K562 (cell line): ENCODE data around the gene HEY2. TPM values are rescaled to one million over a fixed set of nuclear protein-coding genes. Genes with fewer than 3 reads are reported as not detected.

Experiments used
- CEBPG ChIP-seq, 3 experiments: fragments of 200-800 bp in 1 of 3; sonication (Bioruptor generic) in 1 of 3; sonication (generic) in 1 of 3; formaldehyde crosslinking in 1 of 3; IDR thresholded peaks in 2 of 3; conservative IDR thresholded peaks in 1 of 3; 2 replicates each; pipeline versions ENCODE4 v1.6.1 to v1.8.0; 2016 to 2022; ENCODE audit warnings: missing compliant biosample characterization in 2 of 3, missing genetic modification characterization in 2 of 3, mild to moderate bottlenecking in 1 of 3, missing genetic modification reagents in 1 of 3
- CTBP1 ChIP-seq: fragments of 450-650 bp; IDR thresholded peaks from 2 replicates; pipeline ENCODE4 v1.6.1; 2016; ENCODE audit warnings: borderline replicate concordance
- CTCF ChIP-seq, 3 experiments: IDR thresholded peaks in 2 of 3; conservative IDR thresholded peaks in 1 of 3; 2 replicates each; pipeline ENCODE4 v1.5.1; 2011 to 2012; ENCODE audit warnings: low read length in 3 of 3, mild to moderate bottlenecking in 3 of 3, control low read depth in 2 of 3, improper control_type of control experiment in 1 of 3, inconsistent platforms in 1 of 3, low read depth in 1 of 3, mixed read lengths in 1 of 3, moderate library complexity in 1 of 3; ENCODE audit not compliant: insufficient read depth in 2 of 3
- CTCFL ChIP-seq: IDR thresholded peaks from 2 replicates; pipeline ENCODE4 v1.6.1; 2011; ENCODE audit warnings: borderline replicate concordance, low read depth, mild to moderate bottlenecking, moderate library complexity, low read length; ENCODE audit not compliant: insufficient read depth, poor library complexity, severe bottlenecking
- HDAC2 ChIP-seq: fragments of 450-650 bp; IDR thresholded peaks from 2 replicates; pipeline ENCODE4 v1.6.1; 2016; ENCODE audit warnings: mild to moderate bottlenecking
- HINFP ChIP-seq: fragments of 450-650 bp; conservative IDR thresholded peaks from 2 replicates; pipeline ENCODE4 v1.6.1; 2016; ENCODE audit warnings: missing genetic modification characterization, low read depth, mild to moderate bottlenecking, control low read depth, missing compliant biosample characterization
- HNRNPL ChIP-seq: fragments of 200-400 bp; formaldehyde crosslinking; IDR thresholded peaks from 2 replicates; pipeline ENCODE4 v1.6.1; 2017; ENCODE audit warnings: low read depth, mild to moderate bottlenecking, low read length
- MAX ChIP-seq: sonication (generic); formaldehyde crosslinking; IDR thresholded peaks from 2 replicates; pipeline ENCODE4 v1.9.0; 2022; ENCODE audit warnings: mild to moderate bottlenecking, missing genetic modification reagents
- MYNN ChIP-seq, 2 experiments: sonication (generic); formaldehyde crosslinking in 1 of 2; IDR thresholded peaks; 2 replicates each; pipeline versions ENCODE4 v1.5.0 to v1.6.1; 2016 to 2020; ENCODE audit warnings: antibody characterized with exemption in 1 of 2, missing genetic modification reagents in 1 of 2
- NR2C2 ChIP-seq, 2 experiments: fragments of 200-800 bp in 1 of 2; sonication (Bioruptor generic) in 1 of 2; sonication (generic) in 1 of 2; formaldehyde crosslinking in 1 of 2; IDR thresholded peaks; 2 replicates each; pipeline versions ENCODE4 v1.6.1 to v1.8.0; 2016 to 2022; ENCODE audit warnings: mild to moderate bottlenecking in 1 of 2, missing compliant biosample characterization in 1 of 2, missing genetic modification characterization in 1 of 2, missing genetic modification reagents in 1 of 2
- NRF1 ChIP-seq, 2 experiments: fragments of 450-650 bp; IDR thresholded peaks in 1 of 2; conservative IDR thresholded peaks in 1 of 2; 2 replicates each; pipeline ENCODE4 v1.6.1; 2014; ENCODE audit warnings: mild to moderate bottlenecking in 2 of 2
- POLR2A ChIP-seq: fragments of 450-650 bp; conservative IDR thresholded peaks from 2 replicates; pipeline ENCODE4 v1.6.1; 2016
- RB1 ChIP-seq: fragments of 450-650 bp; IDR thresholded peaks from 2 replicates; pipeline ENCODE4 v1.6.1; 2017; ENCODE audit warnings: low read depth, mild to moderate bottlenecking
- RBM15 ChIP-seq: fragments of 200-400 bp; formaldehyde crosslinking; IDR thresholded peaks from 2 replicates; pipeline ENCODE4 v1.6.1; 2018; ENCODE audit warnings: mild to moderate bottlenecking, low read length, moderate library complexity; ENCODE audit not compliant: insufficient read depth
- RCOR1 ChIP-seq, 2 experiments: IDR thresholded peaks; 2 replicates each; pipeline ENCODE4 v1.6.1; 2012; ENCODE audit warnings: low read depth in 2 of 2, low read length in 2 of 2, borderline replicate concordance in 1 of 2, improper control_type of control experiment in 1 of 2
- ZFP36 ChIP-seq: fragments of 150-350 bp; IDR thresholded peaks from 2 replicates; pipeline ENCODE4 v1.6.1; 2018; ENCODE audit warnings: low read length, low read depth; ENCODE audit not compliant: partially characterized antibody
- ZNF280A ChIP-seq: fragments of 450-650 bp; IDR thresholded peaks from 2 replicates; pipeline ENCODE4 v1.6.1; 2018; ENCODE audit warnings: mild to moderate bottlenecking, low read depth; ENCODE audit not compliant: partially characterized antibody
- ZNF384 ChIP-seq: IDR thresholded peaks from 2 replicates; pipeline ENCODE4 v1.6.1; 2012; ENCODE audit warnings: low read depth, low read length, improper control_type of control experiment
- polyA plus RNA-seq, 8 experiments: library from polyadenylated mRNA; depleted of rRNA in 4 of 8; stranded (reverse) in 5 of 8; unstranded in 3 of 8; fragments of >200 nt; fragmentation: Nextera tagmentation in 2 of 8; fragmentation: Illumina TruSeq in 1 of 8; extraction: Ambion mirVana in 2 of 8; extraction: Trizol in 1 of 8; gene quantifications; 2 replicates each; pipeline versions ENCODE4 v1.2.1 to v1.2.3, GENCODE V29; 2011 to 2014; ENCODE audit warnings: inconsistent platforms in 1 of 8, missing spikeins in 1 of 8
- total RNA-seq, 7 experiments: library from RNA; depleted of rRNA in 6 of 7; stranded (reverse); fragments of >200 nt in 6 of 7; fragmentation: Illumina TruSeq in 2 of 7; extraction: Trizol in 2 of 7; gene quantifications; 2 replicates each; pipeline versions ENCODE4 v1.2.1 to v1.2.3, GENCODE V29; 2011 to 2021; ENCODE audit warnings: low replicate concordance in 1 of 7

Gene HEY2
- total and polyA plus RNA-seq, 9 of the 15 experiments (the other 6 are each of a cell fraction or from before 2014, with no cell fraction given) = 0.03 to 0.07 (median 0.06) TPM; not detected in 5

- TF ChIP-seq MAX (CRISPR knock-in tag) (peak; percentile 20; the same call in 1 of the 2 replicates), RCOR1 (IDR thresholded peaks at IDR 0.05; ENCODE audit: borderline replicate concordance in 1 of 2, low read depth in 2 of 2, low read length in 2 of 2) (peak in 1 of 2 experiments; percentile 59; a peak in 1 of 4 replicates), CTBP1 (peak; percentile 82), RBM15 (no peak), HINFP (tag) (no peak), ZFP36 (peak; percentile 43), ZNF384 (peak; percentile 15; the same call in 1 of the 2 replicates), ZNF280A (no peak), HDAC2 (no peak), CEBPG (CRISPR knock-in tag; IDR thresholded peaks at IDR 0.05) (no peak), CEBPG (tag; conservative IDR thresholded peaks at IDR 0.05 in 1 of 2, IDR thresholded peaks at IDR 0.05 in 1 of 2) (no peak), CTCFL (peak; percentile 24), HNRNPL (0 out of 2 replicates have a peak, but pooled peaks have one; percentile 52), NRF1 (conservative IDR thresholded peaks at IDR 0.05 in 1 of 2, IDR thresholded peaks at IDR 0.05 in 1 of 2) (peak; percentile 35 to 56; a peak in 3 of 4 replicates), NR2C2 (CRISPR knock-in tag; IDR thresholded peaks at IDR 0.05) (peak; percentile 18; the same call in 1 of the 2 replicates), NR2C2 (tag; IDR thresholded peaks at IDR 0.05) (no peak), RB1 (peak; percentile 72; the same call in 1 of the 2 replicates), MYNN (IDR thresholded peaks at IDR 0.05) (peak; percentile 16; the same call in 1 of the 2 replicates), MYNN (CRISPR knock-in tag; IDR thresholded peaks at IDR 0.05) (no peak), CTCF (IDR thresholded peaks at IDR 0.05 in 2 of 3, conservative IDR thresholded peaks at IDR 0.05 in 1 of 3; ENCODE audit: insufficient read depth in 2 of 3, low read depth in 1 of 3, low read length in 3 of 3) (peak; percentile 78 to 88 (median 84)), POLR2A (no peak)
These were observed 9.9 kb downstream of the HEY2 start (continued) for GRCh38 chr6:125759184-125759902.
